ENCODE results near the gene CTNS.
"Not testable (repeated sequence)": the region's sequence is repeated elsewhere in the genome, so short reads cannot be mapped to it uniquely, and the experiment has no call there.

The CTNS gene

DNA sequence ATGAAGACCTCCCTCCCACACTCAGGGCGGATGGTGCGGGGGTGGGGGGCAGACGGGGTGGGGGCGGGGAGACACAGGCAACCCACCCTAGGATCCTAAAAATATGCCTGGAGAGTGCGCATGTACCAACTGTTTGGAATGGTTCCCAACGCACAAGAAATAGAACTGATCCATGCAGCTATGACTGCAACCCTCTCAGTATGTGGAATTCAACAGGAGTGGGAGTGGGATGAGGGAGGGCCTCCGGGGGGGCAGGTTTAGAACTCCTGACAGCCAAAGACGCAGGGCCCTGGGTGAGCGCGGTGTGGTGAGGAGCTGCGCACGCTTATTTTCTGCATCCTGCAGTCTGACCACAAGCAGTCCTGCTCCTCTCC, 60.5 kb downstream of the CTNS start:
- no peak for TF ChIP-seq CTCF (conservative IDR thresholded peaks at IDR 0.05)
- no peak overlapping the region for H3K27ac ChIP-seq

- no peak for TF ChIP-seq CTCF (conservative IDR thresholded peaks at IDR 0.05)
- no peak overlapping the region for H3K27ac ChIP-seq
Measured at GRCh38 chr17:3698139-3698538, 61.6 kb downstream of the CTNS start.

DNA sequence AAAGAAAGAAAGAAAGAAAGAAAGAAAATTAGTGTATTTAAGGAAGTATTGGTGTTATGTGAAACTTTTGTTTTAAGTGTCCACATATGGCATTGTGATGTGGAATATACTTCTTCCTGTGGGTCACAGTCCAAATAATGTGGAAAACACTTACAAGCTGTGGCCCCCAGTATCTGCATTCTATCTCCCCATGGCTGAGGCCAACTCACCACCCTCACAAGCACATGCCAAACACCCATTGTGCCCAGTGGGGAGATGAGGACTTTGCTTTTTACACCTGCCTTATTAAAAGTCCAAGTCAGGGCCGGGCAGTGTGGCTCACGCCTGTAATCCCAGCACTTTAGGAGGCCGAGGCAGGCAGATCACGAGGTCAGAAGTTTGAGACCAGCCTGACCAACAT, 63.4 kb downstream of the CTNS start:
- TF ChIP-seq CTCF (conservative IDR thresholded peaks at IDR 0.05) = no peak
- no peak overlapping the region for H3K27ac ChIP-seq

- not testable (repeated sequence) for H3K27ac ChIP-seq
Measured at GRCh38 chr17:3702041-3702539, 65.5 kb downstream of the CTNS start.

GRCh38 chr17:3704931-3705717, 68.6 kb downstream of the CTNS start:
- H3K27ac ChIP-seq = no peak overlapping the region
- no peak for TF ChIP-seq CTCF (conservative IDR thresholded peaks at IDR 0.05)

DNA sequence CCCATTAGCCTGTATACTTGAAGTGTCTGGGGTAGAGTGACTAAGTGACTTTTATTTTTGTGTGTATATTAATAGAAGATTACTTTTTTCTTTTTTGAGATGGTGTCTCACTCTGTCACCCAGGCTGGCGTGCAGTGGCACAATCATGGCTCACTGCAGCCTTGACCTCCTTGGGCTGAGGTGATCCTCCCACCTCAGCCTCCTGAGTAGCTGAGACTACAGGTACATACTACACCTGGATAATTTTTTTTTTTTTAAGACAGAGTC, 69.1 kb downstream of the CTNS start:
- H3K27ac ChIP-seq = not testable (repeated sequence)

GRCh38 chr17:3708366-3708765, 71.8 kb downstream of the CTNS start:
- TF ChIP-seq CTCF (conservative IDR thresholded peaks at IDR 0.05) = no peak

GRCh38 chr17:3710951-3711383, 74.4 kb downstream of the CTNS start:
- no peak for TF ChIP-seq CTCF (conservative IDR thresholded peaks at IDR 0.05)
- H3K27ac ChIP-seq = no peak overlapping the region

More at GRCh38 chr17:3708366-3708765, 71.8 kb downstream of the CTNS start:
- no peak overlapping the region for H3K27ac ChIP-seq
